Adrenal gland (tissue), 12 donors: Measurements from ENCODE around the gene SLAMF7. TPM values are rescaled to one million over a fixed set of nuclear protein-coding genes. Genes with fewer than 3 reads are reported as not detected.

Source experiments
- DNase-seq, 7 donors: peaks; one replicate each; pipeline ENCODE4 v3.0.0-alpha.2; 2019 to 2020
- H3K27ac ChIP-seq, 5 donors: fragments of 200-600 bp; sonication (generic) in 4 of 5; 1 replicate in 3 of 5; 2 replicates in 2 of 5; pipeline versions ENCODE4 v1.5.1 to v1.8.0; 2016 to 2020; ENCODE audit warnings: mild to moderate bottlenecking in 1 of 5
- H3K27me3 ChIP-seq: fragments of 200-600 bp; 2 replicates; pipeline ENCODE4 v1.8.0; 2021
- H3K36me3 ChIP-seq, 2 donors: fragments of 200-600 bp; replicated peaks in 1 of 2; 1 replicate in 1 of 2; 2 replicates in 1 of 2; pipeline versions ENCODE4 v1.5.1 to v1.8.0; 2018 to 2022
- H3K4me1 ChIP-seq, 2 donors: fragments of 200-600 bp; replicated peaks in 1 of 2; 1 replicate in 1 of 2; 2 replicates in 1 of 2; pipeline versions ENCODE4 v1.5.1 to v1.8.0; 2018 to 2021
- H3K4me3 ChIP-seq, 4 donors: fragments of 200-600 bp; sonication (generic) in 3 of 4; one replicate each; pipeline ENCODE4 v1.5.1; 2016 to 2018
- H3K9me3 ChIP-seq, 3 donors: fragments of 200-600 bp; sonication (generic) in 1 of 3; replicated peaks in 1 of 3; 1 replicate in 2 of 3; 2 replicates in 1 of 3; pipeline versions ENCODE4 v1.5.1 to v1.8.0; 2016 to 2021
- CTCF ChIP-seq, 6 experiments: fragments of 450-650 bp in 4 of 6; fragments of 200-600 bp in 2 of 6; sonication (generic) in 1 of 6; IDR thresholded peaks; 1 replicate in 5 of 6; 2 replicates in 1 of 6; pipeline versions ENCODE4 v1.5.1 to v1.8.0; 2016 to 2021; ENCODE audit warnings: antibody characterized with exemption in 6 of 6, mild to moderate bottlenecking in 2 of 6, moderate library complexity in 1 of 6
- POLR2A ChIP-seq, 2 donors: fragments of 450-650 bp; IDR thresholded peaks; one replicate each; pipeline ENCODE4 v1.6.1; 2017; ENCODE audit warnings: antibody characterized with exemption in 2 of 2, mild to moderate bottlenecking in 2 of 2, moderate library complexity in 1 of 2
- WGBS, 4 donors: extraction: QIAGEN DNeasy Blood & Tissue Kit in 2 of 4; methylation state at CpG; one replicate each; pipeline versions ENCODE4 v1.1.5 to v1.1.7; 2013 to 2017; 5-methylcytosine and 5-hydroxymethylcytosine counted together
- intact Hi-C, 2 donors: fragments of 100-400 bp; cut with DNase I; formaldehyde crosslinking; loops; one replicate each; pipeline versions ENCODE4 v1.14.1 to v1.15.0; 2022 to 2023
- polyA plus RNA-seq, 3 donors: library from polyadenylated mRNA; stranded (reverse); fragments of 200-250 nt in 2 of 3; fragments of 350-450 nt in 1 of 3; fragmentation: Illumina TruSeq in 1 of 3; extraction: RNeasy Lipid Tissue Mini Kit (QIAGEN cat#74804) in 1 of 3; gene quantifications; one replicate each; pipeline ENCODE4 v1.2.3, GENCODE V29; 2013 to 2014
- total RNA-seq, 9 donors: library from RNA; depleted of rRNA in 4 of 9; stranded (reverse); fragments of >200 nt in 4 of 9; fragments of 120-200 nt in 1 of 9; fragmentation: NEBNext Ultra II Directional in 1 of 9; extraction: Animal tissue kit (Norgen Biotek cat#: 25700) in 1 of 9; gene quantifications; one replicate each; pipeline versions ENCODE4 v1.1.0 to v1.2.4, GENCODE V29; 2013 to 2023
- donor health status: healthy with polysubstance abuse.
- donor health status: Bipolar disorder and iron deficiency.
- donor health status: DM: yes; HTN: yes; CAD: no.
- donor health status: DM: no; HTN: no; CAD: no.
- donor health status: DM: no; HTN: no; CAD: no.
- donor health status: DM: yes; HTN: yes; CAD: no.

Gene SLAMF7
- total and polyA plus RNA-seq, 12 donors: 0.26 to 3.1 (median 0.85) TPM; not detected in 2

- no peak for TF ChIP-seq CTCF (IDR thresholded peaks at IDR 0.05)
- TF ChIP-seq POLR2A (IDR thresholded peaks at IDR 0.05): no peak
- intact Hi-C loops: no loop called here
- H3K36me3 ChIP-seq: no peaks in the 10 kb centered on the region
- H3K9me3 ChIP-seq: no peaks in the 10 kb centered on the region
- no peak for DNase-seq
- H3K27me3 ChIP-seq: no peaks in the 10 kb centered on the region
- 91 to 98% (median 93%) methylated on average over 1 of the region's 1 CpG for WGBS, 4 donors
- H3K27ac ChIP-seq: no peak overlapping the region
- no peak overlapping the region for H3K4me3 ChIP-seq
- no peaks in the 10 kb centered on the region for H3K4me1 ChIP-seq
These were observed 61.1 kb downstream of the SLAMF7 start for GRCh38 chr1:160800142-160800541.

- Histone ChIP-seq H3K4me1 (no peaks in the 10 kb centered on the region), H3K9me3 (no peaks in the 10 kb centered on the region), H3K27ac (no peak overlapping the region), H3K27me3 (no peaks in the 10 kb centered on the region), H3K4me3 (no peak overlapping the region), H3K36me3 (no peaks in the 10 kb centered on the region)
- intact Hi-C loops: no loop called here
- WGBS, 4 donors: 37 to 48% (median 45%) methylated on average over 4 of the region's 4 CpGs
- DNase-seq: no peak
- TF ChIP-seq CTCF (IDR thresholded peaks at IDR 0.05): no peak
- no peak for TF ChIP-seq POLR2A (IDR thresholded peaks at IDR 0.05)
These were observed 61.8 kb downstream of the SLAMF7 start for GRCh38 chr1:160800645-160801408.

- H3K27ac ChIP-seq: no peak overlapping the region
- TF ChIP-seq POLR2A (IDR thresholded peaks at IDR 0.05) (no peak), CTCF (IDR thresholded peaks at IDR 0.05) (no peak)
- intact Hi-C loops: no loop called here
- no peak overlapping the region for H3K4me3 ChIP-seq
- no peaks in the 10 kb centered on the region for H3K4me1 ChIP-seq
- no peaks in the 10 kb centered on the region for H3K27me3 ChIP-seq
- H3K9me3 ChIP-seq: peaks cover 0 to 8% (median 0%) of the 10 kb centered on the region in 3 donors
- no peak for DNase-seq
- WGBS, 4 donors: 92 to 94% (median 93%) methylated on average over 16 to 43 of the region's 43 CpGs
- H3K36me3 ChIP-seq: no peaks in the 10 kb centered on the region
These were observed 63.0 kb downstream of the SLAMF7 start for GRCh38 chr1:160801836-160802580.

Other genes starting within 250 kb of the SLAMF7 start
- 1 to 10 TPM in 4 of 9 donors, under 1 TPM in 4, not detected in 1; 0.11 to 1.8 (median 0.98) TPM for gene SLAMF6, start 216.0 kb upstream of the SLAMF7 start, total RNA-seq
- gene SLAMF6, start 216.0 kb upstream of the SLAMF7 start, polyA plus RNA-seq: 1 to 10 TPM in 1 of 3 donors, under 1 TPM in 2; 0.47 to 1.2 (median 0.97) TPM
- gene CD84, start 159.8 kb upstream of the SLAMF7 start, total RNA-seq: 10 to 100 TPM in 7 of 9 donors, 1 to 10 TPM in 2; 1.4 to 29.9 (median 14.6) TPM
- 1 to 10 TPM; 1.0 to 4.0 (median 3.2) TPM for gene CD84, start 159.8 kb upstream of the SLAMF7 start, polyA plus RNA-seq
- gene SLAMF1, start 92.2 kb upstream of the SLAMF7 start, total RNA-seq: 1 to 10 TPM in 2 of 9 donors, under 1 TPM in 5, not detected in 2; 0.14 to 1.6 (median 0.42) TPM
- gene SLAMF1, start 92.2 kb upstream of the SLAMF7 start, polyA plus RNA-seq: under 1 TPM; 0.07 to 0.16 (median 0.10) TPM
- 1 to 10 TPM in 8 of 9 donors, not detected in 1; 1.4 to 8.4 (median 4.3) TPM for gene CD48, start 27.4 kb upstream of the SLAMF7 start, total RNA-seq
- 1 to 10 TPM; 3.0 to 9.0 (median 3.4) TPM for gene CD48, start 27.4 kb upstream of the SLAMF7 start, polyA plus RNA-seq
- gene LY9, start 56.9 kb downstream of the SLAMF7 start, total RNA-seq: 1 to 10 TPM in 1 of 9 donors, under 1 TPM in 6, not detected in 2; 0.14 to 1.0 (median 0.25) TPM
- gene LY9, start 56.9 kb downstream of the SLAMF7 start, polyA plus RNA-seq: 1 to 10 TPM in 1 of 3 donors, under 1 TPM in 2; 0.27 to 1.3 (median 0.42) TPM
- 1 to 10 TPM in 1 of 9 donors, under 1 TPM in 7, not detected in 1; 0.15 to 1.4 (median 0.32) TPM for gene CD244, start 123.6 kb downstream of the SLAMF7 start, total RNA-seq
- under 1 TPM; 0.17 to 0.88 (median 0.22) TPM for gene CD244, start 123.6 kb downstream of the SLAMF7 start, polyA plus RNA-seq
- 1 to 10 TPM in 1 of 9 donors, under 1 TPM in 2, not detected in 6; 0.41 to 2.9 (median 0.52) TPM for gene ITLN1, start 145.9 kb downstream of the SLAMF7 start, total RNA-seq
- gene ITLN1, start 145.9 kb downstream of the SLAMF7 start, polyA plus RNA-seq: 1 to 10 TPM in 2 of 3 donors, not detected in 1; 2.4 to 4.1 TPM
- 1 to 10 TPM in 2 of 9 donors, not detected in 7; 1.1 to 3.1 TPM for gene ITLN2, start 215.6 kb downstream of the SLAMF7 start, total RNA-seq
- under 1 TPM in 1 of 3 donors, not detected in 2; 0.32 TPM for gene ITLN2, start 215.6 kb downstream of the SLAMF7 start, polyA plus RNA-seq